GM18508 (cell line): ENCODE data around the gene ADM5.
"Not testable (repeated sequence)": the region's sequence is repeated elsewhere in the genome, so short reads cannot be mapped to it uniquely, and the experiment has no call there.

Experiments used
- ATAC-seq: cut with Tn5 transposase; IDR thresholded peaks from one replicate; pipeline ENCODE4 v1.9.1; 2021; ENCODE audit warnings: moderate number of reproducible peaks; ENCODE audit not compliant: insufficient read depth, unreplicated experiment

Gene ADM5

DNA sequence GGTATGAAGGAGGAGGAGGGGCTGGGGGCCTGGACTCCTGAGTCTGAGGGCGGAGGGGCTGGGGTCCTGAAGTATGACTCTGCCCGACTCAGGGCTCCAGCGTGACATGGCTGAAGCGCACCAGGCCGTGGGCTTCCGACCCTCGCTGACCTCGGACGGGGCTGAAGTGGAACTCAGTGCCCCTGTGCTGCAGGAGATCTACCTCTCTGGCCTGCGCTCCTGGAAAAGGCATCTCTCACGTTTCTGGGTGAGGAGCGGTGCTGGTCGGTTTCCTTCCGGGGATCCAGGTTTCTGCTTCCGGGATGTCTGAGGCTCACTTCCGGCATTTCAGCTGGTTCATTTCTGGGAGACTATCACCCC is 2.7 kb downstream of the ADM5 start:
- ATAC-seq, result no peak

- ATAC-seq, result no peak
Observed at GRCh38 chr19:49696115-49696514, 6.7 kb downstream of the ADM5 start.

GRCh38 chr19:49696865-49697264 is 7.5 kb downstream of the ADM5 start:
- no peak for ATAC-seq

GRCh38 chr19:49699364-49699763 is 10.0 kb downstream of the ADM5 start:
- ATAC-seq, result no peak

GRCh38 chr19:49700563-49700962 is 11.2 kb downstream of the ADM5 start:
- no peak for ATAC-seq

DNA sequence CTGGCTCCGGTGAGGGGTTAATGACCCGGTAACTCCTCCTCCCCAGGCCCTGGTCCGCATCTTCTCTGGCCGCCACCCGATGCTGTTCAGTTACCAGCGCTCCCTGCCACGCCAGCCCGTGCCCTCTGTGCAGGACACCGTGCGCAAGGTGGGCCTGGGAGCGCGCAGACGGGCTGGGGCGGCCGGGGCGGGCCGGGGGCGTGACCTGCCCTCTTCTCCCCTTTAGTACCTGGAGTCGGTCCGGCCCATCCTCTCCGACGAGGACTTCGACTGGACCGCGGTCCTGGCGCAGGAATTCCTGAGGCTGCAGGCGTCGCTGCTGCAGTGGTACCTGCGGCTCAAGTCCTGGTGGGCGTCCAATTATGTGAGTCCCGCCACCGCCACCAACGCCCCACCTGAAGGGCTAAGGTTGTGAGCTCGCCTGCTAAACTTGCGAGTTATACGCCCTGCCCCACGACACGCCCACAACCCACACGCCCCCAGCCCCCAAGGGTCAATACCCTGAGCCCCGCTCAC is 11.9 kb downstream of the ADM5 start:
- ATAC-seq, result no peak

DNA sequence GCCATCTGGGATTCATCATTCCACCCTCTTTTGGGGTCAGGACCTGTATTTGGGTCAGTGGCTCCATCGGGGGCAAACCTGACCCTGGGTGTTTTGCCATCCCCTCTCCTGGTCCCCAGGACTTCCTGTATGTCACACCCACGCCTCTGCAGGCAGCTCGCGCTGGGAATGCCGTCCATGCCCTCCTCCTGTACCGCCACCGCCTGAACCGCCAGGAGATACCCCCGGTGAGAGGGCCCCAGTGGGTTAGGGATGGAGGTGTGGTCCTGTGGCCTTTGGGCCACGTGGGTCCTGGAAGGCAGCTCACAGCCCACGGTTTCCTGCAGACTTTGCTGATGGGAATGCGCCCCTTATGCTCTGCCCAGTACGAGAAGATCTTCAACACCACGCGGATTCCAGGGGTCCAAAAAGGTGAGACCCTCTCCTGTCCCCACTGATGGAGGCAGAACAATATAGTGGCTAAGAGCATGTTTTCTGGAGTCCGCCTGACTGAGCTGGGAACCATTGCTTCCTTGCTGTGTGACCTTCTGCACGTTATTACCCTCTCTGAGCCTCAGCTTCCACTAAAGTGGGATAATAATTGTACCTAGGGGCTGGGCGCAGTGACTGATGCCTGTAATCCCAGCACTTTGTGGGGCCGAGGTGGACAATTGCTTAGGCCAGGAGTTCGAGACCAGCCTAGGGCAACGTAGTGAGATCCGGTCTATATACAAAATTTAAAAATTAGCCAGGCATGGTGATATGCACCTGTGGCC is 15.7 kb downstream of the ADM5 start:
- no peak for ATAC-seq

GRCh38 chr19:49705919-49706318 is 16.5 kb downstream of the ADM5 start:
- ATAC-seq, result no peak

DNA sequence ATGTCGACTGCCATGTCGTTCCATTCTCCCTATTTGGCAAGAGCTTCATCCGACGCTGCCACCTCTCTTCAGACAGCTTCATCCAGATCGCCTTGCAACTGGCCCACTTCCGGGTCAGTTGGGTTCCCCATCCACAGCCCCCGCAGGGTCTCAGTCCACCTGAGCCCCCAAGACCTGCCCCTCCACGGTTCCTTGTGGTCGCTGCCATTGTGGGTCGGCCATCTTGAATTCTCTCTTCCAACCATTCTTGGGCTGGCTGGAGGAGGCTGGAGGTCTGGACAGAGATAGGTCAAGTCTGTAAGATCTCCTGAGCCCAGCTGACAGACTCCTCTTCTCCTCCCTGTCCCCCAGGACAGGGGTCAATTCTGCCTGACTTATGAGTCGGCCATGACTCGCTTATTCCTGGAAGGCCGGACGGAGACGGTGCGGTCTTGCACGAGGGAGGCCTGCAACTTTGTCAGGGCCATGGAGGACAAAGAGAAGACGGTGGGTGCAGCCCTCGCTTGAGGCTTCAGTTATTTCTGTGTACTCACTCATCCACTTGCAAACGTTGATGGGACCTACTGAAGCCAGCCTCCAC is 21.1 kb downstream of the ADM5 start:
- ATAC-seq, result no peak

DNA sequence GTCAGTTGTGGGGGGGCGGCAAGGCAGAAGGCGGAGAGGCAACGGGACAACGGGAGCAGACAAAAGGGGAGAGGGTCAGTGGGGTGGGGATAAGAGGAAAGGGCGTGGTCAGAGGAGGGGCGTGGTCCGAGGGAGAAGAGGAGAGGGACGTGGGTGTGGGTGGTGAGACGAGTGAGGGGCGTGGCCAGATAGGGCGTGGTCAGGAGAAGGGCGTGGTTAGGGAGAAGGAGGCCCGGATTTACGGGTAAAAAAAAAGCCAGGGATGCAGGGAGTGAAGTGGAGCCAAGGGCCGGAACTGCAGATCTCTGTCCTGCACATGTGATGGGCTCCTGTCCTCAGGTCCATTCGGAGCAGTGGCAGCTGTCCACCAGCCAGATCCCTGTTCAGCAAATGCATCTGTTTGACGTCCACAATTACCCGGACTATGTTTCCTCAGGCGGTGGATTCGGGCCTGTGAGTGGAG is 23.0 kb downstream of the ADM5 start:
- no peak for ATAC-seq

DNA sequence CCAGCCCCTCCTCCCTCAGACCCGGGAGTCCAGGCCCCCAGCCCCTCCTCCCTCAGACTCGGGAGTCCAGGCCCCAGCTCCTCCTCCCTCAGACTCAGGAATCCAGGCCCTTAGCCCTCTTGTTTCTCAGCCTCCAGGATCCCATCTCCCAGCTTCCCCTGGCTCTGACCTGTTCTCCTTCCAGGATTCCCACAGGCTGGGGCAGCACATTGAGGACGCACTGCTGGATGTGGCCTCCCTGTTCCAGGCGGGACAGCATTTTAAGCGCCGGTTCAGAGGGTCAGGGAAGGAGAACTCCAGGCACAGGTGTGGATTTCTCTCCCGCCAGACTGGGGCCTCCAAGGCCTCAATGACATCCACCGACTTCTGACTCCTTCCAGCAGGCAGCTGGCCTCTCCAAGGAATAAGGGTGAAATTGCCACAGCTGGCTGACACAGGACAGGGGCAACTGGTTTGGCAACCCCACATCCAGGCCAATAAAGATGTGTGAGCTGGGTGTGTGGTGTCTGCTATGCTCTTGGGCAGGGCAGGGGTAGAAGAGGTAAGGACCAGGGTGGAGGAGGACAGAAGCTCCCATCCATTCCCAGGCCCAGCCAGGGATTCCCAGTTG is 23.9 kb downstream of the ADM5 start:
- ATAC-seq, result no peak

GRCh38 chr19:49716154-49716553 is 26.8 kb downstream of the ADM5 start:
- ATAC-seq, result no peak

- no peak for ATAC-seq
Observed at GRCh38 chr19:49718511-49718910, 29.1 kb downstream of the ADM5 start.

- ATAC-seq, result no peak
Observed at GRCh38 chr19:49718991-49719390, 29.6 kb downstream of the ADM5 start.

DNA sequence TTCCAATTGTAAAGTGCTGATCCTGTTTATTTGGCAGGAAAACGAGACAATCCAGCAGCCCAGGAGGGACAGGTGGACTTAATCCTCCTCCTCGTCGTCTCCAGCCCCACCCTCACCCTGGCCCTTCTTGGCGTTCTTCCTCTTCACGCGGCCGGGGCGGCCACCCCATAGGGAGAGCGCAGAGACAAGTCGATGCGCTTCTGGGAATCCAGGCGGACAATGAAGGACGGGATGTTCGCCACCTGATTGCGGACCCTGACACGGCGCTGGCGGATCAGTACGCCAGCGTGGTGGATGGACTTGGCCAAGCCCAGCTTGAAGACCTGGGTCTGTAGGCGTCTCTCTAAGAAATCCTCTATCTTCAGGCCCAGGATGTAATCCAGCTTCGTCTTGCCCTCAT is 30.0 kb downstream of the ADM5 start:
- not testable (repeated sequence) for ATAC-seq

DNA sequence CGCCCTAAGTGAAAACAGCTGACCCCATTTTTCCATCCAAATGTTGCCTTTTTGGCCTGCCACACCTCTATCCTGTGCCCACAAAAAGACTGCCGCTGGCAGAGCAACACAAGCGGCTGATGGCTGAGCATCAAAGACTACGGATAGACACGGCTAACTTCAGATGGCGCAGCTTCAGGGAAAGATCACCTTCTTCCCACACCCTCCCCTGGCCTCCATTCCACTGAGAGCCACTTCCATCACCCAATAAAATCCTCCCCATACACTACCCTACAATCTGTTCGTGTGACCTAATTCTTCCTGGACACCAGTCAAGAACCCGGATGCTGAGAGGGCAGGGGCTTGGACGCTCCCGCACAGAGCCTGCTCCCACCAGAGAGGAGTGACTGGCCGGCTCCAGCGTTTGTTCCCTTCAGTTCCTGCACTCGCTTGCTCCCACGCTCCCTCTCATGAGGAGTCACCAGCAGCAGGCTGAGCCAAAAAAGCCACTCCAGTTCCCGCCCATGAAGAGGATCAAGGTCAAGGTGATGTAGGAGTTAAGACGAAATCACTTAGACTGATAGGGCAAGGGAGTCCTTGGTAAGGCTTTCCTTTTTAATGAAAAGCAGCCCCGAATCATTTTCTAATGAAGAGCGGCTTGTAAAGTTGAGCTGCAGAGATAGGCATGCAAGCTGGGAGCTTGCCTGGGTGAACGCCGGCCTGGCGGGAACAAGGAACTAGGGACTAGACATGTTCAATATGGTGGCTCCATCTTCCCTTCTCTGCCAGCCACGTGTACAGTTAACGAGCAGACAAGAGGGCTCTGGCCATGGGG is 38.0 kb downstream of the ADM5 start:
- ATAC-seq, result no peak

DNA sequence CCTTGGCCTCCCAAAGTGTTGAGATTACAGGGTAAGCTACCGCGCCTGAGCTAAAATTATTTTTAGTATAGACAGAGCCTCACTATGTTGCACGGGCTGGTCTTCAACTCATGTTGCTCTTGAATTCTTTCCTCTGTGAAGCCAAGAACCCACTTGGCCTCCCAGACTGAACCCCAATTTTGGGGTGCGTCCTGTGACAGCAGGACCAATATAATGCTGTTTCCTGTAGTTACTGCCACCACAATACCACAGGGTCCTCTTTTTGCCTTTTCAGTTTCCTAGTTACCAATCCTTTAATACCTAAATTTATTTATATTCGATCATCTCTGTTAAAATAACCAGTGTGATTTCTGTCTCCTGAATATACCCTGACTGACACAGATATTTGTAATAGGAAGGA is 40.8 kb downstream of the ADM5 start:
- no peak for ATAC-seq

DNA sequence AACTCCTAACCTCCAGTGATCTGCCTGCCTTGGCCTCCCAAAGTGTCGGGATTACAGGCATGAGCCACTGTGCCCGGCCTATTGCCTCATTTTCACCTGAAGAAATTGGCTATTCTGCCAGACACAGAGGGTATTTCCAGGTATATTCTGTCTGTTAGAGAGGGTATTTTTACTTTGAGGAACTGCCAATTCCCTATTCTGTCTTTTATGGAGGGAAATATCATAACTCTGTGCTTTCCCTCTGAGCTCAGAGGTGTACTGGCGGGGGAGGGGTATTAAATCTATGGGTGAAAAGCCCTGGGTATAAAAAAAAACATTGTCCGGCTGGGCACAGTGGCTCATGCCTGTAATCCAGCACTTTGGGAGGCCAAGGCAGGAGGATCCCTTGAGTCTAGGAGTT is 48.9 kb downstream of the ADM5 start:
- ATAC-seq, result no peak

DNA sequence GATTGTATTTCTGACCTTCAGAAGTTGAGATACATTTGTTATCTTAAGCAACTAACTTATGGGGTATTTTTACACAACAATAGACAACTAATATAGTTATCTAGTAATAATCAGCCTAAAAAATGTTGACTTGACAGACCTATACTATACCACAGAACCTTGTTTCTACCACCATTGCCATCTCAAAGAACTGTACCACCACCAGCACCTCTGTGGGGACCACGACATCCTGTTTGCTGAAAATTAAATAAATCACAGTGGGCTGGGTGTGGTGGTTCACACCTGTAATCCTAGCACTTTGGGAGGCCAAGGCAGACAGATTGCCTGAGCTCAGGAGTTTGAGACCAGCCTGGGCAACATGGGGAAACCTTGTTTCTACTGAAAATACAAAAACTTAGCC is 49.7 kb downstream of the ADM5 start:
- ATAC-seq, result no peak

DNA sequence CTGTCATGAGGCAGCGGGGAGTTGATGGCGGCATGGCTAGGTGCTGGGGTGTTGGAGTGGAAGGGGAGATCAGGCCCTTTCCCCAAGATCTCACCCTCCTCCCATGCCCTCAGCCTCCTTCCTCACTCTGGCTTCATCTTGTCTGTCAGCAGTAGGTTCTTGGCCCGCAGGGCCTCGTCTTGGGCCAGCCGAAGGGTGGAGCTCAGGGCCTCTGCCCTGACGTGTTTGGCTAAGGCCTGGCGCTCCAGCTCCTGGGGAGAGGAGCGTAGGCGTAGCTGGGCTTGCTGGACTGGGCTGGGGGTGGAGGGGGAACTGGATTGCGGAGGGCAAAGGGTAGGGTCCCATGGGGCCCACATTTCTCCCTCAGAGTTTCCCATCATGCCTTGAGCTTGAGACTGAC is 50.5 kb downstream of the ADM5 start:
- ATAC-seq, result no peak
